Mucosa of rectum (tissue), 2 donors: ENCODE measurements around the gene RSAD2.

Experiments
- H3K27ac ChIP-seq, 2 donors: one replicate each; pipeline ENCODE4 v1.7.0; 2013; ENCODE audit warnings: inconsistent platforms in 2 of 2, low read depth in 2 of 2, low read length in 2 of 2
- H3K27me3 ChIP-seq, 2 donors: one replicate each; pipeline ENCODE4 v1.7.0; 2013; ENCODE audit warnings: low read length in 2 of 2; ENCODE audit not compliant: control insufficient read depth in 2 of 2, insufficient read depth in 2 of 2
- H3K36me3 ChIP-seq, 2 donors: one replicate each; pipeline ENCODE4 v1.7.0; 2013; ENCODE audit warnings: low read length in 2 of 2; ENCODE audit not compliant: control insufficient read depth in 2 of 2, insufficient read depth in 2 of 2
- H3K4me1 ChIP-seq, 2 donors: one replicate each; pipeline ENCODE4 v1.7.0; 2013; ENCODE audit warnings: low read length in 2 of 2, mild to moderate bottlenecking in 1 of 2; ENCODE audit not compliant: control insufficient read depth in 2 of 2, insufficient read depth in 2 of 2
- H3K4me3 ChIP-seq, 2 donors: one replicate each; pipeline ENCODE4 v1.7.0; 2013; ENCODE audit warnings: low read length in 2 of 2
- H3K9ac ChIP-seq, 2 donors: one replicate each; pipeline ENCODE4 v1.7.0; 2013; ENCODE audit warnings: low read length in 2 of 2, low read depth in 1 of 2, mild to moderate bottlenecking in 1 of 2
- H3K9me3 ChIP-seq, 2 donors: one replicate each; pipeline ENCODE4 v1.7.0; 2013; ENCODE audit warnings: low read length in 2 of 2; ENCODE audit not compliant: control insufficient read depth in 2 of 2
- donor health status: healthy.
- donor health status: Normal muscosa, but diverticular disease.

The RSAD2 gene

DNA sequence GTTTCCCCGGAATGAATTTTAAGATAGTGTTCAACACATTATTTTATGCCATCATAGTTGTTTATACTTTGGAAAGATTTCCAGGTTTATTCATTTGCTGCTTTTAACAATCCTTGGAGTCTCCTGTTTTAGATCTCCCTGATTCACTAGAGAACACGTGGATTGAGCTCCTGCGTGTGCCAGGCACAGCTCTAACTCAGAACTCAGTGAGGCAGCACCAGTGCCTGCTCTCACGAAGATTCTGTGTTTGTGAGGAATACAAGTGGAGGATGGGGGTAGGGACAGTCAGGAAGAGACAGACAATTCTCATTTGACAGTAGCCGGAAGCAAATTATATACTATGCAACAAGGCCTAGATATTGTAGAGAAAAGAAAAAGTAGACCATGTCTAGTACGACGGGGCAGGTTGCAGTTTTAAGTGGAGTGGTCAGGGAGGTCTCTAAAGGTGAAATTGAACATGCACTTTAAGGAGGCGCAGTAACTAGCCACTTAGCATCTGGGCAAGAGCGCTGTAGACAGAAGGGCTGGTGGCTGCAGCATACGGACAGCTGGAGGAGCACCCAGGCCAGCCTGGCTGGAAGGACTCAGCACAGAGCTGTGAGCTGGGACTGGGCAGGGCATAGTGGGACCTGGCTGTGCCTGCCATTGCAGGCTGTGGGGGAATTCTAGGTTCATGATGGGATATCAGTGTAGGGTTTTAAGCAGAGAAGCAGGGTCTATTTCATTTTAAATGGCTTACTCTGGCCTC lies 63.9 kb downstream of the RSAD2 start:
- Histone ChIP-seq H3K27me3 (no peaks in the 10 kb centered on the region), H3K4me1 (no peaks in the 10 kb centered on the region), H3K9me3 (no peaks in the 10 kb centered on the region), H3K36me3 (peaks cover 0 to 9% of the 10 kb centered on the region in 2 donors), H3K9ac (no peak overlapping the region), H3K4me3 (no peak overlapping the region), H3K27ac (no peak overlapping the region)

DNA sequence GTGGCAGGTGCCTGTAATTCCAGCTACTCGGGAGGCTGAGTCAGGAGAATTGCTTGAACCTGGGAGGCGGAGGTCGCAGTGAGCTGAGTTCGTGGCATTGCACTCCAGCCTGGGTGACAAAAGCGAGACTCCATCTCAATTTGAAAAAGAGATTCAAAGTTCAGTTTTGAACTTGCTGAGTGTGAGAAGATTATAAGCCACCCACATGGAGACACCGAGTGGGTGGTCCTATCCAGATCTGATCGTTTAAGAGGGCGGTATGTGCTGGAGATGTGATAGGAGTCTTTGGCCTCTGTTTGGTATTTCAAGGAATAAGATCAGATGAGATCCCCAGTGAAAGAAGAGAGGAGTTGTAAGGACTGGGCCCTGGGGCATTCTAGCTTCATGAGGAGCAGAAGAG lies 65.3 kb downstream of the RSAD2 start:
- Histone ChIP-seq H3K27me3 (no peaks in the 10 kb centered on the region), H3K4me1 (no peaks in the 10 kb centered on the region), H3K9me3 (no peaks in the 10 kb centered on the region), H3K27ac (no peak overlapping the region), H3K9ac (no peak overlapping the region), H3K36me3 (peaks cover 0 to 9% of the 10 kb centered on the region in 2 donors), H3K4me3 (no peak overlapping the region)

DNA sequence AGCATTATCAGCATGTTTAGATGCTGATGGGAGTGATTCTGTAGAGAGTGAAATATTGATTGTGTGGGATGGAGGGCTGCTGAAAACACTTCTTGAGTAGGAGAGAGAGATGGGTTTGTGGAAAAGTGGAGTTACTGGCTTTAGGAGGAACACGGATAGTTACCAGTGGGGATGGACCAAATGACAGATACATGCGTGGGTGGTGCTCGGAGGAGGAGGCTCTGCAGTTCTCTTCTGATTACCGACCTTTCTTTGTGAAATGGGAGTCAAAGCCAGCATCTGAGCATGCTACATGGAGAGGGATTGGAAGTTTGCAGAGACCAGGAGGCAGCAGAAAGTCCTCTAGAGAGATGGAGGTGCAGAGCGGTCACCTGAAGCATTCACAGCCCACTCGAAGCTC lies 65.9 kb downstream of the RSAD2 start:
- no peak overlapping the region for H3K9ac ChIP-seq
- H3K4me3 ChIP-seq: no peak overlapping the region
- no peaks in the 10 kb centered on the region for H3K9me3 ChIP-seq
- H3K27me3 ChIP-seq: no peaks in the 10 kb centered on the region
- H3K4me1 ChIP-seq: no peaks in the 10 kb centered on the region
- no peak overlapping the region for H3K27ac ChIP-seq
- peaks cover 0 to 9% of the 10 kb centered on the region in 2 donors for H3K36me3 ChIP-seq

DNA sequence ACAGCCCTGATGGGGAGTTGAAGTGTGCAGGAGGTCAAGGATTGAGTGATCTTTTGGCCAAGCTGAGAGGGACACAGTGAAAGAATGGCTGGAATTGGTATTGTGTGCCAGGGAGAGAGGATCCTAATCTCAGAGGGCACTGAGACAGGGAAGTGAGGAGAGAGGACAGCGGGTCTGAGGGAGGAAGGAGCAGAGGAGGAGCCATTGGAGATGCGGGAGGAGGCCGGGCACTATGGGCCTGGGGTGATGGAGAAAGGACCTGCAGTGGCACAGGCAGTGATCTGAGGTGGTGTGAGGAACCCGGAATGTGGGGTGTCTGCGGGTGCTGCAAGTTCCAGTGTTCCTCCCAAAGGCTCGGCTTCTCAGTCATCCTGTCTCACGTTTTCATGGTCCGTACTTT lies 66.4 kb downstream of the RSAD2 start:
- Histone ChIP-seq H3K27ac (no peak overlapping the region), H3K9ac (no peak overlapping the region), H3K4me1 (no peaks in the 10 kb centered on the region)

DNA sequence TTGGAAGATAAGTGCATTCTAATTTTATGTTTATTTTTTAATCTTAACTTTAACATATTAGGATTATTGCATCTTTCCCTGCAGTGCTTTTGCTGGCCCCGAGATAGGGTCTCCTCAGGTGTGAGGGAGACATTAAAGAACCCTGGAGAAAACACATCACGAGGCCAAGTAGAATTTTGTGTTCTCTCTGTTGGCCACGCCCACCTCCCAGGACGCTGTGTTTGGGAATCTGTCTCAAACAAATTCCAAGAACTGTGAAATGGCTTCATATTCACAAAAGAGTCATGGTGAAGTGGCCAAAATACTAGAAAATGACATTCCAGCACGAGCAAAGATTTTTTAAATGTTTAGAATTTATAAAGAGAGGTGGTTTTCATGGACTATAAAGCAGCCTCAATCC lies 67.0 kb downstream of the RSAD2 start:
- Histone ChIP-seq H3K4me3 (no peak overlapping the region), H3K36me3 (peaks cover 0 to 9% of the 10 kb centered on the region in 2 donors), H3K9me3 (no peaks in the 10 kb centered on the region), H3K4me1 (no peaks in the 10 kb centered on the region), H3K27ac (no peak overlapping the region), H3K9ac (no peak overlapping the region), H3K27me3 (no peaks in the 10 kb centered on the region)

More for the DNA sequence above, 66.4 kb downstream of the RSAD2 start:
- Histone ChIP-seq H3K9me3 (no peaks in the 10 kb centered on the region), H3K27me3 (no peaks in the 10 kb centered on the region), H3K36me3 (peaks cover 0 to 9% of the 10 kb centered on the region in 2 donors), H3K4me3 (no peak overlapping the region)

DNA sequence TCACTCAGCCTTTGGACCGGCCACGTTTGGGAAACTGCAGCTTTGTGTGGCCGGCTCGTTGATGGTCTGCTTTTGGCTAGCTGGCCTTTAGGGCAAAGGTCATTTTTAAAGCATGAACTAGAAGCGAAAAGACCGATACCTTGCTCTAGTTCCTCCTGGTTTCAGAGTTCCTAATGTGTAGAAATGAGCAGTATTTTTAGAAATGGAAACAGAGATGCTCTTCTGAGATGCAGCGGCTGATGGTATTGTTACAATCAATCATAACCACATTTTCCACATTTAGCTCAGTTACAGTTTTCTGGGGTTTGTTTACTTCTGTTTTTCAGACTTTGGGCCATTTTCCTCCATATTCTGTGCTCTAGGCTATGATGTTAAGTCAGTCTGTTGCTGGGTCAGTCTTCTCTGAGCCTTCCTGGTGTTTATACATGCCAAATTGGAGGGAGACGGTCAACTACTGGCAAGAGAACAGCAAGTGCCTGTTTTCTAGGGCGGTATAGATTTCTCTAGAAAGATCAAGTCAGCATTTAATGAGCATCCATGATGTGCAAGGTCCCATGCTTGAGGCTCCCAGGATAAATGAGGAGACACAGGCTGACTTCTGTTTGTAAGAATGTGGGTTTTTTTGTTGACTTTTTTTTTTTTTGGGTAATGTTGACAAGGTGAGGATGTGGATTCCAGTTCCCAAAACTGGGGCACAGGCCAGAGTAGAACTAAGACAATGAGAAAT lies 67.7 kb downstream of the RSAD2 start:
- Histone ChIP-seq H3K36me3 (peaks cover 0 to 9% of the 10 kb centered on the region in 2 donors), H3K27me3 (no peaks in the 10 kb centered on the region), H3K4me3 (no peak overlapping the region), H3K4me1 (no peaks in the 10 kb centered on the region), H3K27ac (no peak overlapping the region), H3K9me3 (no peaks in the 10 kb centered on the region), H3K9ac (no peak overlapping the region)

DNA sequence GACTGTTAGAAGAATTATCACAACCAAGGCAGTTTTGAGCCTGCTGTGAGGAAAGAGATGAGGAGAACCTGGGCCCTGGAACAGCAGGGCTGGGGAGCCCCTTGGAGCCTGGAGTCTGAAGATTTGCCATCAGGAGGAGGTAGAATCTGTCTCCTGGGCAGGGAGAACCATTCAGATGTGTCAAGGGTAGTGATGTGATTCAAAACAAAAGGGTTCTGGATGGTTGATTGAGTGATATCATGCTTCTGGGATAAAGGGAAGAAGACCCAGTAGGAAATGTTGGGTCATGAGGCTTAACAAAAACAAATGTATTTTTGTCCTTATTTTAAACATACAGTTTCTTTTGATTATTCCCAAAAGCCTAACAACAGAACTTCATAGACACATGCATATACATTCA lies 68.2 kb downstream of the RSAD2 start:
- H3K4me3 ChIP-seq: no peak overlapping the region

DNA sequence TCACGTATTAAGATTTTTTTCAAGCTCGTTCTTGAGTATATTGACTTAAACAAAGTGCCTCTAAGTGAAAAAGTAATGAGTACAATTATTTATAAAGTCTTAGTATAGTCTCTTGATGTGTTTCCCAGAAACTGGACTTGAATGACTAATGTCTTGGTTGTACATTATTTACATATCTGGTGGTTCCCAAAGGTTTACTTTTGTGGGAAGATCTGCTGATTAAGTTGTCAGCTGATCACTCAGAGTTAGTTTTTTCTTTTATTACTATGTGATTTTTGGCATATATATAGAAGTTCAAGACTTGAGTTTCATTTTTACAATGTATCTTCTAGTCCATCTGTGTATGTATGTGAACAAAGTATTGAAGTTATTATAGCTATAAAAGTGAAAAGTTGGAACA lies 69.1 kb downstream of the RSAD2 start:
- Histone ChIP-seq H3K27me3 (no peaks in the 10 kb centered on the region), H3K4me3 (no peak overlapping the region), H3K9ac (no peak overlapping the region), H3K9me3 (no peaks in the 10 kb centered on the region), H3K36me3 (peaks cover 0 to 9% of the 10 kb centered on the region in 2 donors), H3K4me1 (no peaks in the 10 kb centered on the region), H3K27ac (no peak overlapping the region)

More for the DNA sequence above, 68.2 kb downstream of the RSAD2 start:
- H3K27me3 ChIP-seq: no peaks in the 10 kb centered on the region
- no peak overlapping the region for H3K9ac ChIP-seq
- H3K27ac ChIP-seq: no peak overlapping the region
- no peaks in the 10 kb centered on the region for H3K4me1 ChIP-seq
- H3K9me3 ChIP-seq: no peaks in the 10 kb centered on the region
- H3K36me3 ChIP-seq: peaks cover 0 to 9% of the 10 kb centered on the region in 2 donors
